Measurements from ENCODE around the gene NT5DC3.

DNA sequence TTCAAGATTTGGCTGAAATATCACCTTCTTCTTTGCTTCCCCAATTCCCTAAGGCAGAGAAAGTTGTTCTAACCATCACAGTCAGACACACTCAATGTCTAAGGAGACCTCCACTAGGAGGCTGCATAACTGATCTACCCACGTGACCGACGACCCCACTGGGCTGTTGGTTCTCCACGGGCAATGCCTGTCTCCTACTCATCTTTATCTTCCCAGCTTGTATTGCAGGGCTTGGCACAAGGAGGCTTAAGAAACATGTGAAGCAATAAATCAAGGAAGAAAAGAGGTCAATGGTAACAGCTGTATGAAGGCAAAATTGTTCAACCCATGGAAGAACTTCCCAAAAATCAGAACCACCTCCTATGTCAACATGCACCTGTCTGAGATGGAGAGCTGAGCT is 27.1 kb downstream of the NT5DC3 start:
- TF ChIP-seq EZH2 (IDR thresholded peaks at IDR 0.05; ENCODE audit: borderline replicate concordance, low read depth, low read length, poor library complexity, severe bottlenecking) (no peak), CTCF (conservative IDR thresholded peaks at IDR 0.05; ENCODE audit: low read depth, low read length) (no peak)

Measured in A673 (cell line).